Peyer's patch (tissue), 4 donors: ENCODE results near the gene SORBS2. TPM values are rescaled to one million over a fixed set of nuclear protein-coding genes. Genes with fewer than 3 reads are reported as not detected.

Source experiments
- DNase-seq, 3 donors: peaks; one replicate each; pipeline ENCODE4 v3.0.0-alpha.2; 2017 to 2019
- H3K27ac ChIP-seq, 4 donors: fragments of 200-600 bp; sonication (generic); one replicate each; pipeline ENCODE4 v1.5.1; 2016 to 2019
- H3K27me3 ChIP-seq, 2 donors: fragments of 200-600 bp; sonication (generic); one replicate each; pipeline ENCODE4 v1.5.1; 2019
- H3K36me3 ChIP-seq, 3 donors: fragments of 200-600 bp; sonication (generic); one replicate each; pipeline ENCODE4 v1.5.1; 2016 to 2019
- H3K4me1 ChIP-seq, 4 donors: fragments of 200-600 bp; sonication (generic); one replicate each; pipeline ENCODE4 v1.5.1; 2016 to 2019
- H3K4me3 ChIP-seq, 4 donors: fragments of 200-600 bp; sonication (generic); 1 replicate in 3 of 4; 2 replicates in 1 of 4; pipeline ENCODE4 v1.5.1; 2016 to 2019; ENCODE audit warnings: mild to moderate bottlenecking in 1 of 4
- H3K9me3 ChIP-seq, 4 donors: fragments of 200-600 bp; sonication (generic); one replicate each; pipeline ENCODE4 v1.5.1; 2016 to 2019; ENCODE audit warnings: mild to moderate bottlenecking in 1 of 4
- CTCF ChIP-seq, 6 experiments: fragments of 450-650 bp in 4 of 6; fragments of 200-600 bp in 2 of 6; sonication (generic) in 1 of 6; IDR thresholded peaks; one replicate each; pipeline ENCODE4 v1.5.1; 2017 to 2019; ENCODE audit warnings: antibody characterized with exemption in 6 of 6, mild to moderate bottlenecking in 3 of 6, moderate library complexity in 1 of 6
- POLR2A ChIP-seq, 2 donors: fragments of 450-650 bp; IDR thresholded peaks; one replicate each; pipeline ENCODE4 v1.5.1; 2017; ENCODE audit warnings: antibody characterized with exemption in 2 of 2, mild to moderate bottlenecking in 2 of 2, moderate library complexity in 2 of 2
- total RNA-seq, 4 donors: library from RNA; depleted of rRNA; stranded (reverse); fragments of >200 nt; gene quantifications; one replicate each; pipeline ENCODE4 v1.1.0, GENCODE V29; 2016

The SORBS2 gene
- total RNA-seq, 4 donors from 2014 or later, result 15.8 to 61.9 (median 53.0) TPM

- H3K4me3 ChIP-seq, result no peak overlapping the region
- H3K27me3 ChIP-seq, result no peaks in the 10 kb centered on the region
- no peaks in the 10 kb centered on the region for H3K36me3 ChIP-seq
- no peaks in the 10 kb centered on the region for H3K9me3 ChIP-seq
- H3K27ac ChIP-seq, result no peak overlapping the region
- TF ChIP-seq CTCF (IDR thresholded peaks at IDR 0.05), result no peak
- no peak for TF ChIP-seq POLR2A (IDR thresholded peaks at IDR 0.05)
- no peak for DNase-seq
- no peaks in the 10 kb centered on the region for H3K4me1 ChIP-seq
Measured at GRCh38 chr4:185745891-185746290, 66.1 kb downstream of the SORBS2 start.

GRCh38 chr4:185744946-185745345 lies 67.0 kb downstream of the SORBS2 start:
- Histone ChIP-seq H3K27me3 (no peaks in the 10 kb centered on the region), H3K36me3 (no peaks in the 10 kb centered on the region), H3K4me1 (no peaks in the 10 kb centered on the region), H3K9me3 (no peaks in the 10 kb centered on the region), H3K27ac (no peak overlapping the region), H3K4me3 (no peak overlapping the region)
- no peak for TF ChIP-seq CTCF (IDR thresholded peaks at IDR 0.05)
- no peak for TF ChIP-seq POLR2A (IDR thresholded peaks at IDR 0.05)
- DNase-seq, result no peak

- Histone ChIP-seq H3K27ac (no peak overlapping the region), H3K9me3 (no peaks in the 10 kb centered on the region), H3K4me3 (no peak overlapping the region), H3K4me1 (no peaks in the 10 kb centered on the region), H3K27me3 (no peaks in the 10 kb centered on the region), H3K36me3 (no peaks in the 10 kb centered on the region)
- no peak for DNase-seq
- TF ChIP-seq POLR2A (IDR thresholded peaks at IDR 0.05) (no peak), CTCF (IDR thresholded peaks at IDR 0.05) (no peak)
Measured at GRCh38 chr4:185744488-185744862, 67.5 kb downstream of the SORBS2 start.

GRCh38 chr4:185743722-185744487 lies 68.1 kb downstream of the SORBS2 start:
- H3K27me3 ChIP-seq, result no peaks in the 10 kb centered on the region
- no peaks in the 10 kb centered on the region for H3K36me3 ChIP-seq
- TF ChIP-seq CTCF (IDR thresholded peaks at IDR 0.05) (no peak), POLR2A (IDR thresholded peaks at IDR 0.05) (no peak)
- H3K4me1 ChIP-seq, result no peaks in the 10 kb centered on the region
- H3K4me3 ChIP-seq, result no peak overlapping the region
- H3K9me3 ChIP-seq, result no peaks in the 10 kb centered on the region
- H3K27ac ChIP-seq, result no peak overlapping the region
- no peak for DNase-seq

GRCh38 chr4:185742766-185743165 lies 69.2 kb downstream of the SORBS2 start:
- H3K4me3 ChIP-seq, result no peak overlapping the region
- H3K27ac ChIP-seq, result no peak overlapping the region
- H3K9me3 ChIP-seq, result no peaks in the 10 kb centered on the region
- H3K36me3 ChIP-seq, result no peaks in the 10 kb centered on the region
- TF ChIP-seq CTCF (IDR thresholded peaks at IDR 0.05) (no peak), POLR2A (IDR thresholded peaks at IDR 0.05) (no peak)
- DNase-seq, result no peak
- no peaks in the 10 kb centered on the region for H3K4me1 ChIP-seq
- H3K27me3 ChIP-seq, result no peaks in the 10 kb centered on the region
